HEK293 (cell line): ENCODE measurements around the gene SP2.

Experiments used
- CTCF ChIA-PET: fragments of 350-600 bp; formaldehyde crosslinking; extraction: SDS; loops from one replicate; lab custom pipeline; 2021; ENCODE audit warnings: antibody characterized with exemption; lab: Yijun Ruan, JAX
- POLR2A ChIA-PET: fragments of 300-600 bp; formaldehyde crosslinking; extraction: SDS; loops from one replicate; lab custom pipeline; 2020; ENCODE audit warnings: antibody characterized with exemption, inconsistent platforms; lab: Yijun Ruan, JAX
- H3K27ac ChIP-seq: fragments of 200-500 bp; sonication (Bioruptor generic); 2 replicates; pipeline ENCODE4 v1.5.1; 2014; ENCODE audit warnings: low read depth, low read length, control low read depth, inconsistent platforms; ENCODE audit errors: extremely low read depth
- H3K36me3 ChIP-seq, 2 experiments: fragments of 200-500 bp in 1 of 2; sonication (Bioruptor generic) in 1 of 2; 1 replicate in 1 of 2; 2 replicates in 1 of 2; pipeline ENCODE4 v1.5.1; 2014 to 2017; ENCODE audit warnings: inconsistent platforms in 2 of 2, low read length in 2 of 2; ENCODE audit not compliant: control insufficient read depth in 2 of 2, insufficient read depth in 1 of 2
- H3K4me1 ChIP-seq: fragments of 200-500 bp; sonication (Bioruptor generic); 2 replicates; pipeline ENCODE4 v1.5.1; 2014; ENCODE audit warnings: mild to moderate bottlenecking, low read length, inconsistent platforms; ENCODE audit not compliant: control insufficient read depth, insufficient read depth
- H3K4me3 ChIP-seq: 2 replicates; pipeline ENCODE4 v1.5.1; 2011; ENCODE audit warnings: low read depth, mild to moderate bottlenecking, control low read depth, low read length, moderate library complexity
- H3K9me3 ChIP-seq: fragments of 200-500 bp; sonication (Bioruptor generic); 2 replicates; pipeline ENCODE4 v1.5.1; 2014; ENCODE audit warnings: low read depth, low read length, inconsistent platforms; ENCODE audit not compliant: control insufficient read depth, insufficient read depth
- FEZF1 ChIP-seq: fragments of 450-650 bp; formaldehyde crosslinking; IDR thresholded peaks from 2 replicates; pipeline ENCODE4 v1.5.1; 2016; ENCODE audit warnings: missing biosample characterization, missing genetic modification characterization
- GFI1B ChIP-seq: fragments of 450-650 bp; formaldehyde crosslinking; IDR thresholded peaks from 2 replicates; pipeline ENCODE4 v1.5.1; 2016; ENCODE audit warnings: missing biosample characterization, missing genetic modification characterization
- HOXC10 ChIP-seq: sonication (generic); formaldehyde crosslinking; IDR thresholded peaks from 2 replicates; pipeline ENCODE4 v1.8.1; 2023; ENCODE audit warnings: mild to moderate bottlenecking, missing genetic modification reagents
- KLF16 ChIP-seq: fragments of 450-650 bp; formaldehyde crosslinking; IDR thresholded peaks from 2 replicates; pipeline ENCODE4 v1.5.1; 2017; ENCODE audit warnings: missing biosample characterization, missing genetic modification characterization
- KLF8 ChIP-seq: fragments of 450-650 bp; formaldehyde crosslinking; IDR thresholded peaks from 2 replicates; pipeline ENCODE4 v1.5.1; 2016; ENCODE audit warnings: missing biosample characterization, missing genetic modification characterization
- MEIS1 ChIP-seq: sonication (generic); formaldehyde crosslinking; IDR thresholded peaks from 2 replicates; pipeline ENCODE4 v1.8.1; 2022; ENCODE audit warnings: missing genetic modification reagents, mild to moderate bottlenecking, borderline replicate concordance
- WT1 ChIP-seq: fragments of 450-650 bp; formaldehyde crosslinking; IDR thresholded peaks from 2 replicates; pipeline ENCODE4 v1.5.1; 2016; ENCODE audit warnings: missing biosample characterization, missing genetic modification characterization
- ZBTB17 ChIP-seq: fragments of 450-650 bp; formaldehyde crosslinking; IDR thresholded peaks from 2 replicates; pipeline ENCODE4 v1.5.1; 2016; ENCODE audit warnings: missing biosample characterization, missing genetic modification characterization
- ZBTB20 ChIP-seq: fragments of 450-650 bp; formaldehyde crosslinking; IDR thresholded peaks from 2 replicates; pipeline ENCODE4 v1.5.1; 2016; ENCODE audit warnings: missing biosample characterization, missing genetic modification characterization
- ZFHX2 ChIP-seq: fragments of 450-650 bp; formaldehyde crosslinking; conservative IDR thresholded peaks from 2 replicates; pipeline ENCODE4 v1.5.1; 2016; ENCODE audit warnings: missing biosample characterization, missing genetic modification characterization
- ZNF2 ChIP-seq: fragments of 450-650 bp; formaldehyde crosslinking; IDR thresholded peaks from 2 replicates; pipeline ENCODE4 v1.5.1; 2016; ENCODE audit warnings: missing biosample characterization, missing genetic modification characterization
- ZNF23 ChIP-seq: fragments of 450-650 bp; formaldehyde crosslinking; IDR thresholded peaks from 2 replicates; pipeline ENCODE4 v1.5.1; 2016; ENCODE audit warnings: missing biosample characterization, missing genetic modification characterization, borderline replicate concordance
- ZNF335 ChIP-seq: fragments of 450-650 bp; formaldehyde crosslinking; conservative IDR thresholded peaks from 2 replicates; pipeline ENCODE4 v1.5.1; 2016; ENCODE audit warnings: missing biosample characterization, missing genetic modification characterization
- ZNF350 ChIP-seq: fragments of 450-650 bp; formaldehyde crosslinking; IDR thresholded peaks from 2 replicates; pipeline ENCODE4 v1.5.0; 2017; ENCODE audit warnings: missing biosample characterization, mild to moderate bottlenecking, missing genetic modification characterization
- ZNF391 ChIP-seq: fragments of 450-650 bp; formaldehyde crosslinking; IDR thresholded peaks from 2 replicates; pipeline ENCODE4 v1.5.1; 2016; ENCODE audit warnings: low read depth, missing biosample characterization, missing genetic modification characterization, borderline replicate concordance
- ZNF398 ChIP-seq: fragments of 450-650 bp; formaldehyde crosslinking; IDR thresholded peaks from 2 replicates; pipeline ENCODE4 v1.5.1; 2017; ENCODE audit warnings: missing biosample characterization, missing genetic modification characterization
- ZNF433 ChIP-seq: fragments of 450-650 bp; formaldehyde crosslinking; IDR thresholded peaks from 2 replicates; pipeline ENCODE4 v1.5.1; 2016; ENCODE audit warnings: missing biosample characterization, missing genetic modification characterization, low read depth
- ZNF555 ChIP-seq: fragments of 450-650 bp; formaldehyde crosslinking; conservative IDR thresholded peaks from 2 replicates; pipeline ENCODE4 v1.5.1; 2017; ENCODE audit warnings: missing biosample characterization, mild to moderate bottlenecking, missing genetic modification characterization, inconsistent platforms
- ZNF626 ChIP-seq: fragments of 450-650 bp; sonication (Bioruptor Pico); formaldehyde crosslinking; IDR thresholded peaks from 2 replicates; pipeline ENCODE4 v1.5.1; 2018; ENCODE audit warnings: missing biosample characterization, missing genetic modification characterization, inconsistent platforms
- ZNF701 ChIP-seq: fragments of 450-650 bp; formaldehyde crosslinking; IDR thresholded peaks from 2 replicates; pipeline ENCODE4 v1.5.1; 2016; ENCODE audit warnings: missing biosample characterization, missing genetic modification characterization
- ZNF843 ChIP-seq: fragments of 450-650 bp; formaldehyde crosslinking; IDR thresholded peaks from 2 replicates; pipeline ENCODE4 v1.5.1; 2016; ENCODE audit warnings: missing biosample characterization, missing genetic modification characterization
- ZSCAN16 ChIP-seq: fragments of 450-650 bp; formaldehyde crosslinking; IDR thresholded peaks from 2 replicates; pipeline ENCODE4 v1.5.1; 2016; ENCODE audit warnings: missing biosample characterization, missing genetic modification characterization
- TF ChIP-seq, protein P1 (sequence below): fragments of 450-650 bp; formaldehyde crosslinking; IDR thresholded peaks from 2 replicates; pipeline ENCODE4 v1.5.1; 2016; ENCODE audit warnings: missing biosample characterization, missing genetic modification characterization, borderline replicate concordance
- TF ChIP-seq, protein P2 (sequence below): fragments of 450-650 bp; formaldehyde crosslinking; IDR thresholded peaks from 2 replicates; pipeline ENCODE4 v1.5.1; 2017; ENCODE audit warnings: missing biosample characterization, missing genetic modification characterization
- TF ChIP-seq, protein P3 (sequence below): fragments of 450-650 bp; formaldehyde crosslinking; IDR thresholded peaks from 2 replicates; pipeline ENCODE4 v1.5.1; 2016; ENCODE audit warnings: missing biosample characterization, missing genetic modification characterization

Gene SP2

GRCh38 chr17:47917581-47917980 lies 21.5 kb downstream of the SP2 start (continued):
- TF ChIP-seq, protein P1, sequence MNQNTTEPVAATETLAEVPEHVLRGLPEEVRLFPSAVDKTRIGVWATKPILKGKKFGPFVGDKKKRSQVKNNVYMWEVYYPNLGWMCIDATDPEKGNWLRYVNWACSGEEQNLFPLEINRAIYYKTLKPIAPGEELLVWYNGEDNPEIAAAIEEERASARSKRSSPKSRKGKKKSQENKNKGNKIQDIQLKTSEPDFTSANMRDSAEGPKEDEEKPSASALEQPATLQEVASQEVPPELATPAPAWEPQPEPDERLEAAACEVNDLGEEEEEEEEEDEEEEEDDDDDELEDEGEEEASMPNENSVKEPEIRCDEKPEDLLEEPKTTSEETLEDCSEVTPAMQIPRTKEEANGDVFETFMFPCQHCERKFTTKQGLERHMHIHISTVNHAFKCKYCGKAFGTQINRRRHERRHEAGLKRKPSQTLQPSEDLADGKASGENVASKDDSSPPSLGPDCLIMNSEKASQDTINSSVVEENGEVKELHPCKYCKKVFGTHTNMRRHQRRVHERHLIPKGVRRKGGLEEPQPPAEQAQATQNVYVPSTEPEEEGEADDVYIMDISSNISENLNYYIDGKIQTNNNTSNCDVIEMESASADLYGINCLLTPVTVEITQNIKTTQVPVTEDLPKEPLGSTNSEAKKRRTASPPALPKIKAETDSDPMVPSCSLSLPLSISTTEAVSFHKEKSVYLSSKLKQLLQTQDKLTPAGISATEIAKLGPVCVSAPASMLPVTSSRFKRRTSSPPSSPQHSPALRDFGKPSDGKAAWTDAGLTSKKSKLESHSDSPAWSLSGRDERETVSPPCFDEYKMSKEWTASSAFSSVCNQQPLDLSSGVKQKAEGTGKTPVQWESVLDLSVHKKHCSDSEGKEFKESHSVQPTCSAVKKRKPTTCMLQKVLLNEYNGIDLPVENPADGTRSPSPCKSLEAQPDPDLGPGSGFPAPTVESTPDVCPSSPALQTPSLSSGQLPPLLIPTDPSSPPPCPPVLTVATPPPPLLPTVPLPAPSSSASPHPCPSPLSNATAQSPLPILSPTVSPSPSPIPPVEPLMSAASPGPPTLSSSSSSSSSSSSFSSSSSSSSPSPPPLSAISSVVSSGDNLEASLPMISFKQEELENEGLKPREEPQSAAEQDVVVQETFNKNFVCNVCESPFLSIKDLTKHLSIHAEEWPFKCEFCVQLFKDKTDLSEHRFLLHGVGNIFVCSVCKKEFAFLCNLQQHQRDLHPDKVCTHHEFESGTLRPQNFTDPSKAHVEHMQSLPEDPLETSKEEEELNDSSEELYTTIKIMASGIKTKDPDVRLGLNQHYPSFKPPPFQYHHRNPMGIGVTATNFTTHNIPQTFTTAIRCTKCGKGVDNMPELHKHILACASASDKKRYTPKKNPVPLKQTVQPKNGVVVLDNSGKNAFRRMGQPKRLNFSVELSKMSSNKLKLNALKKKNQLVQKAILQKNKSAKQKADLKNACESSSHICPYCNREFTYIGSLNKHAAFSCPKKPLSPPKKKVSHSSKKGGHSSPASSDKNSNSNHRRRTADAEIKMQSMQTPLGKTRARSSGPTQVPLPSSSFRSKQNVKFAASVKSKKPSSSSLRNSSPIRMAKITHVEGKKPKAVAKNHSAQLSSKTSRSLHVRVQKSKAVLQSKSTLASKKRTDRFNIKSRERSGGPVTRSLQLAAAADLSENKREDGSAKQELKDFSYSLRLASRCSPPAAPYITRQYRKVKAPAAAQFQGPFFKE (tag by site-specific recombination), result no peak
- no peak for TF ChIP-seq FEZF1
- no peak for TF ChIP-seq ZFHX2 (tag by site-specific recombination)
- no peak for TF ChIP-seq ZNF555 (tag by site-specific recombination)
- no peak for TF ChIP-seq ZNF626 (tag by site-specific recombination)
- no peak for TF ChIP-seq ZSCAN16
- TF ChIP-seq GFI1B (tag by site-specific recombination), result no peak
- TF ChIP-seq, protein P2, sequence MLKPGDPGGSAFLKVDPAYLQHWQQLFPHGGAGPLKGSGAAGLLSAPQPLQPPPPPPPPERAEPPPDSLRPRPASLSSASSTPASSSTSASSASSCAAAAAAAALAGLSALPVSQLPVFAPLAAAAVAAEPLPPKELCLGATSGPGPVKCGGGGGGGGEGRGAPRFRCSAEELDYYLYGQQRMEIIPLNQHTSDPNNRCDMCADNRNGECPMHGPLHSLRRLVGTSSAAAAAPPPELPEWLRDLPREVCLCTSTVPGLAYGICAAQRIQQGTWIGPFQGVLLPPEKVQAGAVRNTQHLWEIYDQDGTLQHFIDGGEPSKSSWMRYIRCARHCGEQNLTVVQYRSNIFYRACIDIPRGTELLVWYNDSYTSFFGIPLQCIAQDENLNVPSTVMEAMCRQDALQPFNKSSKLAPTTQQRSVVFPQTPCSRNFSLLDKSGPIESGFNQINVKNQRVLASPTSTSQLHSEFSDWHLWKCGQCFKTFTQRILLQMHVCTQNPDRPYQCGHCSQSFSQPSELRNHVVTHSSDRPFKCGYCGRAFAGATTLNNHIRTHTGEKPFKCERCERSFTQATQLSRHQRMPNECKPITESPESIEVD (tag by site-specific recombination), result no peak
- no peak for TF ChIP-seq ZNF23 (tag by site-specific recombination)
- no peak for TF ChIP-seq ZBTB17 (tag by site-specific recombination)
- no peak for TF ChIP-seq ZNF433 (tag by site-specific recombination)
- no peak for TF ChIP-seq WT1 (tag by site-specific recombination)
- TF ChIP-seq MEIS1 (CRISPR knock-in tag), result no peak

GRCh38 chr17:47918006-47918405 lies 22.0 kb downstream of the SP2 start:
- Histone ChIP-seq H3K36me3 (peaks cover 18 to 34% of the 10 kb centered on the region in 2 experiments; a peak in 2 of 3 replicates), H3K4me3 (no peak overlapping the region), H3K9me3 (no peaks in the 10 kb centered on the region), H3K4me1 (no peaks in the 10 kb centered on the region), H3K27ac (no peak overlapping the region)
- POLR2A ChIA-PET, result no interaction called here
- CTCF ChIA-PET, result interaction anchor here (0.6 to 1.5 kb wide), 3 partner anchors 12 to 233 kb away, joined by 3 to 5 read pairs (median 4); no protein-coding TSS in a partner anchor
- TF ChIP-seq ZFHX2 (tag by site-specific recombination) (no peak), KLF16 (tag by site-specific recombination) (no peak), ZNF701 (no peak), ZNF398 (tag by site-specific recombination) (no peak), ZNF350 (tag by site-specific recombination) (no peak), HOXC10 (CRISPR knock-in tag) (no peak), ZNF335 (no peak), ZNF2 (tag by site-specific recombination) (no peak), ZNF843 (tag by site-specific recombination) (no peak), KLF8 (no peak), ZBTB20 (tag by site-specific recombination) (no peak), ZNF391 (no peak)
- TF ChIP-seq, protein P3, sequence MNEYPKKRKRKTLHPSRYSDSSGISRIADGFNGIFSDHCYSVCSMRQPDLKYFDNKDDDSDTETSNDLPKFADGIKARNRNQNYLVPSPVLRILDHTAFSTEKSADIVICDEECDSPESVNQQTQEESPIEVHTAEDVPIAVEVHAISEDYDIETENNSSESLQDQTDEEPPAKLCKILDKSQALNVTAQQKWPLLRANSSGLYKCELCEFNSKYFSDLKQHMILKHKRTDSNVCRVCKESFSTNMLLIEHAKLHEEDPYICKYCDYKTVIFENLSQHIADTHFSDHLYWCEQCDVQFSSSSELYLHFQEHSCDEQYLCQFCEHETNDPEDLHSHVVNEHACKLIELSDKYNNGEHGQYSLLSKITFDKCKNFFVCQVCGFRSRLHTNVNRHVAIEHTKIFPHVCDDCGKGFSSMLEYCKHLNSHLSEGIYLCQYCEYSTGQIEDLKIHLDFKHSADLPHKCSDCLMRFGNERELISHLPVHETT (tag by site-specific recombination), result no peak
